Kidney (tissue), 14 donors: ENCODE measurements around the gene ITPK1. TPM values are rescaled to one million over a fixed set of nuclear protein-coding genes. Genes with fewer than 3 reads are reported as not detected.

Experiments used
- DNase-seq, 5 donors: peaks; one replicate each; pipeline ENCODE4 v3.0.0-alpha.2; 2013 to 2020
- FAIRE-seq: peaks from 2 replicates; lab custom pipeline; 2012; peaks lifted over from hg19 to GRCh38; lab: Jason Lieb, UNC
- H3K27ac ChIP-seq, 2 donors: one replicate each; pipeline ENCODE4 v1.7.0; 2013; ENCODE audit warnings: low read depth in 2 of 2, low read length in 2 of 2, inconsistent platforms in 1 of 2
- H3K27me3 ChIP-seq: one replicate; pipeline ENCODE4 v1.7.1; 2013; ENCODE audit warnings: low read length, inconsistent platforms; ENCODE audit not compliant: control insufficient read depth, insufficient read depth
- H3K36me3 ChIP-seq, 3 donors: one replicate each; pipeline versions ENCODE4 v1.7.0 to v1.7.1; 2013; ENCODE audit warnings: low read length in 3 of 3, control low read depth in 1 of 3, inconsistent platforms in 1 of 3; ENCODE audit not compliant: insufficient read depth in 3 of 3, control insufficient read depth in 2 of 3
- H3K4me1 ChIP-seq, 3 donors: one replicate each; pipeline versions ENCODE4 v1.7.0 to v1.7.1; 2013; ENCODE audit warnings: low read length in 3 of 3, inconsistent platforms in 1 of 3, low read depth in 1 of 3; ENCODE audit not compliant: control insufficient read depth in 2 of 3, insufficient read depth in 2 of 3
- H3K4me3 ChIP-seq, 3 donors: one replicate each; pipeline versions ENCODE4 v1.7.0 to v1.8.1; 2013; ENCODE audit warnings: low read length in 3 of 3, control low read depth in 1 of 3, inconsistent platforms in 1 of 3
- H3K9ac ChIP-seq, 3 donors: one replicate each; pipeline versions ENCODE4 v1.7.0 to v1.7.1; 2013; ENCODE audit warnings: low read length in 3 of 3, control low read depth in 1 of 3, inconsistent platforms in 1 of 3
- H3K9me3 ChIP-seq, 3 donors: one replicate each; pipeline versions ENCODE4 v1.7.0 to v1.7.1; 2013; ENCODE audit warnings: low read length in 3 of 3, control low read depth in 1 of 3, inconsistent platforms in 1 of 3; ENCODE audit not compliant: control insufficient read depth in 2 of 3, insufficient read depth in 1 of 3
- intact Hi-C: fragments of 100-400 bp; cut with DNase I; formaldehyde crosslinking; loops from one replicate; pipeline ENCODE4 v1.11.1; 2022
- polyA plus RNA-seq: library from polyadenylated mRNA; stranded (reverse); fragments of 350-450 nt; fragmentation: Illumina TruSeq; extraction: RNeasy Lipid Tissue Mini Kit (QIAGEN cat#74804); gene quantifications from one replicate; pipeline ENCODE4 v1.2.3, GENCODE V29; 2014; ENCODE audit warnings: low read depth, low replicate concordance; ENCODE audit not compliant: insufficient read depth
- total RNA-seq: library from RNA; stranded (reverse); fragmentation: NEBNext Ultra II Directional; extraction: Animal tissue kit (Norgen Biotek cat#: 25700); gene quantifications from one replicate; pipeline ENCODE4 v1.2.1, GENCODE V29; 2021
- TF ChIP-seq, protein P1 (sequence below): IDR thresholded peaks from 3 replicates; pipeline ENCODE4 v1.5.1; 2012; ENCODE audit warnings: mild to moderate bottlenecking, moderate library complexity, borderline replicate concordance; ENCODE audit not compliant: insufficient read depth; ENCODE audit errors: extremely low read depth
- donor health status: control.
- donor health status: control.
- donor health status: control.
- donor health status: control.
- donor health status: control.
- donor health status: DM: yes; HTN: yes; CAD: no.
- donor health status: Normal renal cell carcinoma (clear cell type).

ITPK1 gene
- total and polyA plus RNA-seq, 2 donors from 2014 or later: 43.6 to 92.0 TPM

DNA sequence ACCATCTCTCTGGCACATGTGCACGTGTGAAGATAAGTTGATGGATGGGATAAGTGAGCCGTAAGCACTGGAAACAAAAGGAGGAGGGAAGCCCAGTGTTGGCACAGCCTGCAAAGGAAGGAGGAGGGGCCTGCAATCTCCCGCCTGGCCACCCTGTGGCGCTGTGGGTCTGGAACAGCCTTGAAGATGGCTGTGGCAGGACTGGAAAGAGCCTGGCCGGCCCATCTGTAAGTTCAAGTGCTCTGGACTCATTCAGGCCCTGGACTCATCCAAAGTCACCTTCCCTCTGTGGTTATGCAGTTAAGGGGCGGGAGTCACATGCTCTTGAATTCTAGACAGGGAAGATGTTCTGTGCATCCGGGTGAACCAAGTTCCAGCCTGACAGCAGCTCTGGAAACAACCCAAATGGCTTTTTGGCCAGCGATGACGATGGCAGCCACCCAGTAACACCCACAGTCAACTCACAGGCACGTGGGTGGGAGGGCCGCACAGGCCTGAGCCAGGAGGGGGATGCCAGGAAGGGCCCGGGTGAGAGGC is 142.4 kb downstream of the ITPK1 start:
- Histone ChIP-seq H3K27me3 (no peaks in the 10 kb centered on the region), H3K4me1 (peaks cover 0 to 34% (median 25%) of the 10 kb centered on the region in 3 donors), H3K27ac (peak overlapping the region; percentile 20 to 61), H3K9me3 (peaks cover 0 to 9% (median 0%) of the 10 kb centered on the region in 3 donors), H3K36me3 (peaks cover 0 to 12% (median 11%) of the 10 kb centered on the region in 3 donors), H3K4me3 (no peak overlapping the region), H3K9ac (no peak overlapping the region)
- DNase-seq (peak in 2 of 5 donors; percentile 15 to 75), FAIRE-seq (no peak)
- TF ChIP-seq, protein P1, sequence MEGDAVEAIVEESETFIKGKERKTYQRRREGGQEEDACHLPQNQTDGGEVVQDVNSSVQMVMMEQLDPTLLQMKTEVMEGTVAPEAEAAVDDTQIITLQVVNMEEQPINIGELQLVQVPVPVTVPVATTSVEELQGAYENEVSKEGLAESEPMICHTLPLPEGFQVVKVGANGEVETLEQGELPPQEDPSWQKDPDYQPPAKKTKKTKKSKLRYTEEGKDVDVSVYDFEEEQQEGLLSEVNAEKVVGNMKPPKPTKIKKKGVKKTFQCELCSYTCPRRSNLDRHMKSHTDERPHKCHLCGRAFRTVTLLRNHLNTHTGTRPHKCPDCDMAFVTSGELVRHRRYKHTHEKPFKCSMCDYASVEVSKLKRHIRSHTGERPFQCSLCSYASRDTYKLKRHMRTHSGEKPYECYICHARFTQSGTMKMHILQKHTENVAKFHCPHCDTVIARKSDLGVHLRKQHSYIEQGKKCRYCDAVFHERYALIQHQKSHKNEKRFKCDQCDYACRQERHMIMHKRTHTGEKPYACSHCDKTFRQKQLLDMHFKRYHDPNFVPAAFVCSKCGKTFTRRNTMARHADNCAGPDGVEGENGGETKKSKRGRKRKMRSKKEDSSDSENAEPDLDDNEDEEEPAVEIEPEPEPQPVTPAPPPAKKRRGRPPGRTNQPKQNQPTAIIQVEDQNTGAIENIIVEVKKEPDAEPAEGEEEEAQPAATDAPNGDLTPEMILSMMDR: peak; percentile 51
- intact Hi-C loops: no loop called here

DNA sequence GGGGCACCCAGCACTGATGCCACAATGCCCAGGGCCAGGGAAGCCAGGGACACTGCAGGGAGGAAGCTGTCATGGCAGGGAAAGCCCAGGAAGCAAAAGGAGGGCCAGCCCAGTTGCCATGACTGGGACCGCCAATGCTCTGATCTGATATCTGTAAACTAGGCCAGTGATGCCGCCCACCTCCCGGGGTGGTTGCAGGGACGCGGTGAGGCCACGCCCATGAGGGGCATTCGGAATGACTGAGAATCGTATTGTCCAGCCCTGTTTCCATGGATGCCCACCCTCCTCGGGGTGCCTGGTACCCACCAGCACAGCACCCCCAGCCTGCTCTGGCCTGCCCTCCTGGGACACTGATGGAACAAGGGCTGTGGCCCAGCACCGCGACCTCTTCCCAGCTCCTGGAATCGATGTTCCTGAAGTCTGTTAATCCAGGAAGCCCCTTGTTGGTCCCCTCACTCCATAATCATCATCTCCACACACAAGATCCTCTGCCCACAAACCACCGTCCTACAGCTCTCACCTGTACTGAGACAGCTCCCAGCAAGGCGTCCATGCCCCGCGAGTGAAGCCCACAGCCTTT is 144.0 kb downstream of the ITPK1 start:
- intact Hi-C loops: no loop called here

DNA sequence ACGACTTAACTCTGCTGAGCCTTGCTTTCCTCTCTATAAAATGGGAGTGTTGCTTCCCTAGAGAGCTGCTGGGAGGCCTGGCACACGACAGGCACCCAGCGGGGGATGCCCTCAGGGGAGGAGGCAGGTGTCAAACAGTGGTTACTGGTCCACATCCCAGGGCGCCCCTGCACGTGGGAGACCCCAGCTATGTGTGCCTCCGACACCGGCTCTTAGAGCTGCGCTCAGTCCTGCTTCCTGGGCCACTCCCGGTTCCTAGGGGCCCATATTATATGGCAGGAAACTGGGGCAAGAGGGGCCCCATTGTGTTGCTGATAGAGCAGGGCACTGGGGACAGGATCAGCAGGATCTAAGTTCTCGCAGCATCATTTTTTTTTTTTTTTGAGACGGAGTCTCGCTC is 145.5 kb downstream of the ITPK1 start:
- intact Hi-C loops: no loop called here
- peak in 1 of 5 donors; percentile 67 for DNase-seq
- Histone ChIP-seq H3K4me3 (no peak overlapping the region), H3K36me3 (no peaks in the 10 kb centered on the region), H3K9me3 (no peaks in the 10 kb centered on the region), H3K27ac (peak overlapping the region; percentile 89 to 92), H3K4me1 (peaks cover 0 to 34% (median 25%) of the 10 kb centered on the region in 3 donors), H3K27me3 (no peaks in the 10 kb centered on the region), H3K9ac (peak overlapping the region in 1 of 3 donors; percentile 41)
- TF ChIP-seq, protein P1: no peak
- no peak for FAIRE-seq

More for the DNA sequence above, 144.0 kb downstream of the ITPK1 start:
- Histone ChIP-seq H3K9me3 (peaks cover 0 to 8% (median 0%) of the 10 kb centered on the region in 3 donors), H3K36me3 (peaks cover 0 to 4% (median 3%) of the 10 kb centered on the region in 3 donors), H3K4me1 (peaks cover 0 to 34% (median 25%) of the 10 kb centered on the region in 3 donors), H3K27me3 (no peaks in the 10 kb centered on the region), H3K27ac (no peak overlapping the region), H3K9ac (no peak overlapping the region), H3K4me3 (no peak overlapping the region)
- DNase-seq (peak in 1 of 5 donors; percentile 65), FAIRE-seq (no peak)
- TF ChIP-seq, protein P1: no peak
